Measurements from ENCODE around the gene KRTAP29-1. TPM values are rescaled to one million over a fixed set of nuclear protein-coding genes. Genes with fewer than 3 reads are reported as not detected.
A peak's percentile ranks its signal among the peaks of the same experiment; 100 is the strongest.

Gene KRTAP29-1
- total and polyA plus RNA-seq, 2 experiments from 2014 or later, result not detected

GRCh38 chr17:41301204-41301790 lies 1.4 kb downstream of the KRTAP29-1 start:
- H3K4me1 Mint-ChIP-seq, result no peaks in the 10 kb centered on the region
- H3K9me3 Mint-ChIP-seq, result no peaks in the 10 kb centered on the region; the same call in 2 of the 3 replicates
- Histone ChIP-seq H3K27ac (ENCODE audit: low read depth) (no peak overlapping the region), H3K4me2 (no peak overlapping the region), H3K79me2 (replicated peaks; ENCODE audit: insufficient read depth) (no peaks in the 10 kb centered on the region), H3K9me2 (ENCODE audit: insufficient read depth) (no peaks in the 10 kb centered on the region), H3K36me3 (ENCODE audit: insufficient read depth) (no peaks in the 10 kb centered on the region; the same call in 1 of the 2 replicates), H3K27me3 (ENCODE audit: insufficient read depth) (no peaks in the 10 kb centered on the region), H3K4me3 (no peak overlapping the region), H2AFZ (0 out of 2 replicates have a peak overlapping the region, but pooled peaks have one; percentile 23), H3K4me1 (ENCODE audit: insufficient read depth) (no peaks in the 10 kb centered on the region), H3F3A (replicated peaks; ENCODE audit: low read depth) (no peaks in the 10 kb centered on the region), H4K20me1 (replicated peaks; ENCODE audit: insufficient read depth) (no peaks in the 10 kb centered on the region)
- H3K27me3 Mint-ChIP-seq (ENCODE audit: insufficient read depth, low read depth, poor library complexity), result peaks cover 2% of the 10 kb centered on the region
- DNase-seq (ENCODE audit: low spot score) (no peak), ATAC-seq (no peak)
- no peak for TF ChIP-seq POLR2AphosphoS5 (IDR thresholded peaks at IDR 0.05; ENCODE audit: low read depth)
- TF ChIP-seq EZH2 (IDR thresholded peaks at IDR 0.05; ENCODE audit: low read depth, unreplicated experiment), result no peak
- TF ChIP-seq CREB1 (CRISPR knock-in tag; IDR thresholded peaks at IDR 0.05; ENCODE audit: low read depth), result no peak
- TF ChIP-seq EZH2phosphoT487 (IDR thresholded peaks at IDR 0.05; ENCODE audit: unreplicated experiment), result no peak
- TF ChIP-seq STAT1 (IDR thresholded peaks at IDR 0.05; ENCODE audit: unreplicated experiment), result no peak
- TF ChIP-seq, protein P1, sequence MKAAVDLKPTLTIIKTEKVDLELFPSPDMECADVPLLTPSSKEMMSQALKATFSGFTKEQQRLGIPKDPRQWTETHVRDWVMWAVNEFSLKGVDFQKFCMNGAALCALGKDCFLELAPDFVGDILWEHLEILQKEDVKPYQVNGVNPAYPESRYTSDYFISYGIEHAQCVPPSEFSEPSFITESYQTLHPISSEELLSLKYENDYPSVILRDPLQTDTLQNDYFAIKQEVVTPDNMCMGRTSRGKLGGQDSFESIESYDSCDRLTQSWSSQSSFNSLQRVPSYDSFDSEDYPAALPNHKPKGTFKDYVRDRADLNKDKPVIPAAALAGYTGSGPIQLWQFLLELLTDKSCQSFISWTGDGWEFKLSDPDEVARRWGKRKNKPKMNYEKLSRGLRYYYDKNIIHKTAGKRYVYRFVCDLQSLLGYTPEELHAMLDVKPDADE (IDR thresholded peaks at IDR 0.05), result no peak
- TF ChIP-seq ZNF331 (CRISPR knock-in tag; IDR thresholded peaks at IDR 0.05; ENCODE audit: low read depth), result no peak
- no peak for TF ChIP-seq ZNF114 (CRISPR knock-in tag; IDR thresholded peaks at IDR 0.05)
- H3K27ac Mint-ChIP-seq, result 0 out of 2 replicates have a peak overlapping the region, but pooled peaks have one; percentile 1
- no peak overlapping the region for H3K4me3 Mint-ChIP-seq
- H3K36me3 Mint-ChIP-seq (ENCODE audit: low read depth), result no peaks in the 10 kb centered on the region

- no peaks in the 10 kb centered on the region; the same call in 1 of the 2 replicates for H3K36me3 ChIP-seq (ENCODE audit: insufficient read depth)
- Mint-ChIP-seq H3K4me1 (peaks cover 2% of the 10 kb centered on the region; the same call in 1 of the 3 replicates), H3K36me3 (ENCODE audit: low read depth) (no peaks in the 10 kb centered on the region), H3K9me3 (no peaks in the 10 kb centered on the region; the same call in 2 of the 3 replicates), H3K27me3 (ENCODE audit: insufficient read depth, low read depth, poor library complexity) (peaks cover 2% of the 10 kb centered on the region), H3K27ac (no peak overlapping the region), H3K4me3 (no peak overlapping the region)
- 0 out of 2 replicates have a peak, but pooled peaks cover 3% of the 10 kb centered on the region for H3K9me2 ChIP-seq (ENCODE audit: insufficient read depth)
- TF ChIP-seq CTCF (conservative IDR thresholded peaks at IDR 0.05; ENCODE audit: low read depth in 2 of 2) (peak in 1 of 2 experiments; percentile 26; a peak in 2 of 4 replicates), JUNB (IDR thresholded peaks at IDR 0.05; ENCODE audit: unreplicated experiment) (no peak), POLR2AphosphoS5 (IDR thresholded peaks at IDR 0.05; ENCODE audit: low read depth) (no peak)
- no peak overlapping the region for H3K27ac ChIP-seq (ENCODE audit: low read depth)
- H3K27me3 ChIP-seq (ENCODE audit: insufficient read depth), result no peaks in the 10 kb centered on the region
- no peaks in the 10 kb centered on the region for H3F3A ChIP-seq (replicated peaks; ENCODE audit: low read depth)
- peak; percentile 44 for ATAC-seq
- H3K4me1 ChIP-seq (ENCODE audit: insufficient read depth), result no peaks in the 10 kb centered on the region
- peak; percentile 15 for DNase-seq (ENCODE audit: low spot score)
- H3K79me2 ChIP-seq (replicated peaks; ENCODE audit: insufficient read depth), result no peaks in the 10 kb centered on the region
- H4K20me1 ChIP-seq (replicated peaks; ENCODE audit: insufficient read depth), result no peaks in the 10 kb centered on the region
- no peak overlapping the region for H3K4me3 ChIP-seq
- peak overlapping the region; percentile 63; the same call in 1 of the 2 replicates for H2AFZ ChIP-seq
- H3K4me2 ChIP-seq, result no peak overlapping the region
Measured at GRCh38 chr17:41298458-41299135, 4.1 kb downstream of the KRTAP29-1 start.
